ENCODE results near the gene NKAIN4. TPM values are rescaled to one million over a fixed set of nuclear protein-coding genes. Genes with fewer than 3 reads are reported as not detected.

NKAIN4 gene
- total RNA-seq, 1 experiment from 2014 or later: not detected

- Mint-ChIP-seq H3K9me3 (ENCODE audit: low read depth, unreplicated experiment) (no peaks in the 10 kb centered on the region), H3K27ac (ENCODE audit: unreplicated experiment) (peak overlapping the region; percentile 47), H3K4me3 (ENCODE audit: low read depth, unreplicated experiment) (peak overlapping the region; percentile 93), H3K36me3 (ENCODE audit: insufficient read depth, unreplicated experiment) (peaks cover 55% of the 10 kb centered on the region), H3K27me3 (ENCODE audit: unreplicated experiment) (peaks cover 26% of the 10 kb centered on the region), H3K4me1 (ENCODE audit: low read depth, unreplicated experiment) (peaks cover 42% of the 10 kb centered on the region)
- peak; percentile 28 for DNase-seq
- BruUV-seq (replicated peaks): no TSS peak
- intact Hi-C loops (cut with micrococcal nuclease; ENCODE audit: unreplicated experiment): no loop called here
- TF ChIP-seq CTCF (IDR thresholded peaks at IDR 0.05; ENCODE audit: unreplicated experiment): peak; percentile 45
- CTCF ChIA-PET: interaction anchor here (0.7 kb wide), 1 partner anchor 32 kb away, joined by 4 read pairs; no protein-coding TSS in a partner anchor
Observed at GRCh38 chr20:63216849-63217471, 37.3 kb downstream of the NKAIN4 start.

GRCh38 chr20:63216041-63216848 lies 38.0 kb downstream of the NKAIN4 start, which contains the start of gene YTHDF1:
TSS of gene YTHDF1 (minus strand) at chr20:63216131. CDS start at chr20:63215892, 239 bp downstream.
- TSS peak; percentile 90 for BruUV-seq (replicated peaks)
- H3K27ac Mint-ChIP-seq (ENCODE audit: unreplicated experiment): peak within 1 kb of the TSS; percentile 73
- peaks cover 19% of the 10 kb centered on the region for H3K27me3 Mint-ChIP-seq (ENCODE audit: unreplicated experiment)
- H3K4me1 Mint-ChIP-seq (ENCODE audit: low read depth, unreplicated experiment): peaks cover 48% of the 10 kb centered on the region
- CTCF ChIA-PET: interaction anchor here (0.7 to 1.8 kb wide), 4 partner anchors 25 to 244 kb away, joined by 4 to 9 read pairs (median 6); no protein-coding TSS in a partner anchor
- no peak for TF ChIP-seq CTCF (IDR thresholded peaks at IDR 0.05; ENCODE audit: unreplicated experiment)
- intact Hi-C loops (cut with micrococcal nuclease; ENCODE audit: unreplicated experiment): no loop called here
- H3K9me3 Mint-ChIP-seq (ENCODE audit: low read depth, unreplicated experiment): no peaks in the 10 kb centered on the region
- peak; percentile 100 for DNase-seq
- H3K36me3 Mint-ChIP-seq (ENCODE audit: insufficient read depth, unreplicated experiment): peaks cover 60% of the 10 kb centered on the region
- peak within 1 kb of the TSS; percentile 93 for H3K4me3 Mint-ChIP-seq (ENCODE audit: low read depth, unreplicated experiment)

- BruUV-seq (replicated peaks): no TSS peak
- DNase-seq: peak; percentile 75
- peak overlapping the region; percentile 93 for H3K4me3 Mint-ChIP-seq (ENCODE audit: low read depth, unreplicated experiment)
- peaks cover 51% of the 10 kb centered on the region for H3K4me1 Mint-ChIP-seq (ENCODE audit: low read depth, unreplicated experiment)
- CTCF ChIA-PET: interaction anchor here (0.6 to 1.8 kb wide), 9 partner anchors 9 to 243 kb away, joined by 3 to 17 read pairs (median 5); no protein-coding TSS in a partner anchor
- H3K27ac Mint-ChIP-seq (ENCODE audit: unreplicated experiment): peak overlapping the region; percentile 73
- intact Hi-C loops (cut with micrococcal nuclease; ENCODE audit: unreplicated experiment): no loop called here
- H3K27me3 Mint-ChIP-seq (ENCODE audit: unreplicated experiment): peaks cover 10% of the 10 kb centered on the region
- no peaks in the 10 kb centered on the region for H3K9me3 Mint-ChIP-seq (ENCODE audit: low read depth, unreplicated experiment)
- no peak for TF ChIP-seq CTCF (IDR thresholded peaks at IDR 0.05; ENCODE audit: unreplicated experiment)
- H3K36me3 Mint-ChIP-seq (ENCODE audit: insufficient read depth, unreplicated experiment): peaks cover 68% of the 10 kb centered on the region
Observed at GRCh38 chr20:63215101-63216040, 38.9 kb downstream of the NKAIN4 start.

GRCh38 chr20:63214514-63214913 lies 39.7 kb downstream of the NKAIN4 start:
- peaks cover 51% of the 10 kb centered on the region for H3K4me1 Mint-ChIP-seq (ENCODE audit: low read depth, unreplicated experiment)
- H3K9me3 Mint-ChIP-seq (ENCODE audit: low read depth, unreplicated experiment): no peaks in the 10 kb centered on the region
- CTCF ChIA-PET: interaction anchor here (0.6 to 1.8 kb wide), 8 partner anchors 8 to 168 kb away, joined by 3 to 17 read pairs (median 5); no protein-coding TSS in a partner anchor
- BruUV-seq (replicated peaks): TSS peak; percentile 42
- H3K27ac Mint-ChIP-seq (ENCODE audit: unreplicated experiment): peak overlapping the region; percentile 73
- intact Hi-C loops (cut with micrococcal nuclease; ENCODE audit: unreplicated experiment): no loop called here
- H3K27me3 Mint-ChIP-seq (ENCODE audit: unreplicated experiment): peaks cover 2% of the 10 kb centered on the region
- no peak for DNase-seq
- peaks cover 73% of the 10 kb centered on the region for H3K36me3 Mint-ChIP-seq (ENCODE audit: insufficient read depth, unreplicated experiment)
- no peak for TF ChIP-seq CTCF (IDR thresholded peaks at IDR 0.05; ENCODE audit: unreplicated experiment)
- H3K4me3 Mint-ChIP-seq (ENCODE audit: low read depth, unreplicated experiment): peak overlapping the region; percentile 93
